RCC 7860 (cell line): ENCODE data around the gene SLC17A3.

Source experiments
- DNase-seq: peaks from one replicate; pipeline ENCODE4 v3.0.0-alpha.2; 2015; ENCODE audit warnings: low spot score
- FAIRE-seq: peaks from 2 replicates; lab custom pipeline; 2012; peaks lifted over from hg19 to GRCh38; lab: Jason Lieb, UNC

SLC17A3 gene, protein sequence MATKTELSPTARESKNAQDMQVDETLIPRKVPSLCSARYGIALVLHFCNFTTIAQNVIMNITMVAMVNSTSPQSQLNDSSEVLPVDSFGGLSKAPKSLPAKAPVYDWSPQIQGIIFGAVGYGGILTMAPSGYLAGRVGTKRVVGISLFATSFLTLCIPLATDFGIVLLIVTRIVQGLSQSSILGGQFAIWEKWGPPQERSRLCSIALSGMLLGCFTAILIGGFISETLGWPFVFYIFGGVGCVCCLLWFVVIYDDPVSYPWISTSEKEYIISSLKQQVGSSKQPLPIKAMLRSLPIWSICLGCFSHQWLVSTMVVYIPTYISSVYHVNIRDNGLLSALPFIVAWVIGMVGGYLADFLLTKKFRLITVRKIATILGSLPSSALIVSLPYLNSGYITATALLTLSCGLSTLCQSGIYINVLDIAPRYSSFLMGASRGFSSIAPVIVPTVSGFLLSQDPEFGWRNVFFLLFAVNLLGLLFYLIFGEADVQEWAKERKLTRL

GRCh38 chr6:25874118-25874517 is at the start of gene SLC17A3:
Gene SLC17A3 (minus strand): TSS chr6:25874243. CDS start chr6:25868387, 5,856 bp downstream.
- peak; percentile 92 for FAIRE-seq
- DNase-seq: peak; percentile 49

DNA sequence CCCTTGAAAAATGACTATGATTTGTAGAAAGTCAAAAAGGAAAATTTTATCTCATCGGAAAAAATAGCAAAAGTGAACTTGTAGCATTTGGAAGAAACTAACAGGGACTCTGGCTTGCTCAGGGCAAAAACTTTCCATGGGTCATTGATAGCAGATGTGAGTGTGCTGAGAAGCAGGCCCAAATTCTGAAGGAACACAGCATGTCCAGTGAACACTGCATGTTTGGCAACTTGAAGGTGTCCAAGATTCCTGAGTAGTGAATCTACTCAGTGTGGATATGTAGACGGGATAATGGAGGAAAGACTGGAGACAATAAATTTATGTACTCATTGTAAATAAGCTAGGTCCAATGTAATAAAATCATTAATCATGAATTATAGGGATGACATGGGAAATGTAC is 48.3 kb upstream of the SLC17A3 start:
- FAIRE-seq (no peak), DNase-seq (no peak)

DNA sequence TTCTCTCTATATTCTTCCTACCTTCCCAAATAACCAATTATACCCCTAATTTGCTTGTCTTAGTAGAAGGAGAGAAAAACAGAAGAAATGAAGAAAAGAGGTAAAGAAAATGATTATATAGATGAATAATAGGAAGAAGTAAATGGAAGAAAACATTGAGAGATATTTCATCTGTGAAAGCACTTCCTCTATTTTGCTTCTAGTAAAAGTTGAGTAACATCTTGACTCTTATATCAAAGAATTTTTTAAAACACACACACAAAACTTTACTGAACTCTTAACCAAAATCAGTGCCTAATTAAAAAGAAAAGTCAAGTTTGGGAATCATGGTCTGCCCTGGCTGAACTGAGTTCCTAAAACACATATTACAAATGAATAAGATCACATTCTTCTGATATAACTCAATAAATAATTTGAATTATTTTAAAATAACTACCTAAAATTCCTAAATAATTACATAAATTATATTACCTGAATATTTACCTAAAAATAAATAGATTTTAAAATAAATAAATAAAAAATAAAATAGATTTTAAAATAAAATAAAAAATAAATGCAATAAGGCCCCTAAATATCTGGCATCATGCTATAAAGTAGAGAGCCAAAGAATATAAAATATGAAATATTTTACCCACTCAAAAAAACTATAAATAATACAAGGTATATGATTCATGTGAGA is 47.6 kb upstream of the SLC17A3 start:
- FAIRE-seq: peak; percentile 76
- no peak for DNase-seq

GRCh38 chr6:25919657-25920056 is 45.6 kb upstream of the SLC17A3 start:
- FAIRE-seq (no peak), DNase-seq (no peak)

DNA sequence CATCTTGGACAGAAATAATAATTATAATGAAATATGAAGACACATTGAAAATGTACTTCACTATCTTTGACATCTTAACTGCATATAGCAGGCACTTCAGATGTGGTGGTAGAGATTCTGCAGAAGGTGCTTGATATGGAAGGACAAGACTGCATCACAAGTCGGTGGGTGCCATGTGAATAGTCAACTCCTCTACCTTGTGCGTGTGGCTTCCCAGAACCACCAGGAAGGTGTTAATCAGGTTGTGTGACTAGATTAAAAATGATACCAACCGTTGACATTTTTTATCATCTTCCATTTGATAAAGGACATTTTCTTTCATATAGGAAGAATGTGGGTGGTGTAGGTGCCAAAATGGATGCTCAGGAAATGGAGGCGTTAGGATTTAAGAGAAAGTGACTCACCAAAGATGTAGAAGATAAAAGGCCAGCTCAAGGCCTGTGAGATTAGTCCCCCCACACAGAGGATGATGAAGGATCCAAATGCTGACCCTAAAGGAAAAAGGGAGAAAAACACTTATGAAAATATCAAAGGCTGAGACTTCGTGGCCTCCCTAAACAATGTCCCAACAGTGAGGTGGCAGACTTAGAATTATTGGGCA is 44.1 kb upstream of the SLC17A3 start:
- no peak for FAIRE-seq
- no peak for DNase-seq

- DNase-seq: no peak
- FAIRE-seq: no peak
These were observed 42.9 kb upstream of the SLC17A3 start for GRCh38 chr6:25916789-25917490.

DNA sequence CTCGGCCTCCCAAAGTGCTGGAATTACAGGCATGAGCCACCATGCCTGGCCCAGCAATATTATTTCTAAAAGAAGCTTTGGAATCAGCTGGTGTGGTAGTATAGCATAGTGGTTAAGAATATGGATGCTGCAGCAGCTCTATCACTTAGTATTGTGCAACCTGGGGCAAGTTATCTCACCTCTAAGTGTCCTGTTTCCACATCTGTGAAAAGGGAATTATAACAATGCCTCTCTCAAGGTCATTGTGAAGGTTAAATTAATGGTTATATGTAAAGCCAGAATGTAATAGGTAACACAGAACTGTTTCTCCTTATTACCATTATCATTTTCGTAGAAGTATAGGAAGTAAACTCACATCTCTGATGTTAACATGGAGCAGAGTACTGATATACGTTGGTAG is 42.3 kb upstream of the SLC17A3 start:
- FAIRE-seq: no peak

GRCh38 chr6:25913741-25914140 is 39.7 kb upstream of the SLC17A3 start:
- FAIRE-seq (peak; percentile 18), DNase-seq (no peak)

More for the DNA sequence above, 42.3 kb upstream of the SLC17A3 start:
- DNase-seq: no peak

DNA sequence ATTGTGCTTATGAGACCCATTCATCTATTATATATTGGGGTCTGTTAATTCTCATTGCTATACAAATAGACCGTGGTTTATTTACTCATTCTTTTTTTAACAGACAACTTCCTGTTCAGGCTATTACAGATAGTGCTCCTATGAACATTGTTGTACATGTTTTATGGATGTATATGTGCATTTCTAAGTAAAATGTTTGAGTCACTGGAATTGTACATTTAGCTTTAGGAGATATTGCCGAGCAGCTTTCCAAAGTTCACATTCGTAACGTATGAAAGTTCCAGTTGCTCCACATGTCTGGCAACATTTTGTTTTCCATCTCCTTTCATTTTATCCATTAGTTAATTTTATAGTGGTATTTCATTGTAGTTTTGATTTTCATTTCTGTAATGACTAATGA is 37.3 kb upstream of the SLC17A3 start:
- DNase-seq (no peak), FAIRE-seq (no peak)

GRCh38 chr6:25907475-25908014 is 33.5 kb upstream of the SLC17A3 start:
- DNase-seq (no peak), FAIRE-seq (no peak)

DNA sequence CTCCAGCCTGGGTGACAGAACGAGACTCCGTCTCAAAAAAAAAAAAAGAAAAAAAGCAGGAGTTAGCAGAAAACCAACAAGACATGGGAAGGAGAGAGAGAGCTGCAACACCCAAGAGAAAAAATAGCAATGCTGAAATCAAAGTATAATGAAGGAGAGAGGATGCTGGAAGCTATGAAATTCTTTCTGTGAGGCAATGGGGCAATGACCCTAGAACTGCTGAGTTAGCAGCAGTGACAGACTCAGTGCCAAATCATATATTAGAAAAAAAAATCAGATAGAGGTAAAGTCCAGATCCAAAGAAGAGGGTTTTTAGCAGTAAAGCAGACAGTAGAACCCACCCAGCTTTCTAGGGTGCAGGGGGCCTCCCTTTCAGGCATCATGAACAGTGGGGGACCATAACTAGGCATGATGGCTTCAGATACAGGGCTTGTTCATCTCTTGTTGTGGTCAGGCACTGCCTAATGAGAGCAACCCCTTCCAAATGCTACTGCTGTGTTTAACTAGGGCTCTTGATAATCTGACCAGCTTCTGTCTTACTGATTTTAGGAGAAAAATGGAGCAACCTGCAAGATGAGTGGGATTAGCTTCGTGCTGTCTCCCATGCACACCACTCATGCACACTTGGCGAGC is 29.5 kb upstream of the SLC17A3 start:
- FAIRE-seq (no peak), DNase-seq (no peak)

DNA sequence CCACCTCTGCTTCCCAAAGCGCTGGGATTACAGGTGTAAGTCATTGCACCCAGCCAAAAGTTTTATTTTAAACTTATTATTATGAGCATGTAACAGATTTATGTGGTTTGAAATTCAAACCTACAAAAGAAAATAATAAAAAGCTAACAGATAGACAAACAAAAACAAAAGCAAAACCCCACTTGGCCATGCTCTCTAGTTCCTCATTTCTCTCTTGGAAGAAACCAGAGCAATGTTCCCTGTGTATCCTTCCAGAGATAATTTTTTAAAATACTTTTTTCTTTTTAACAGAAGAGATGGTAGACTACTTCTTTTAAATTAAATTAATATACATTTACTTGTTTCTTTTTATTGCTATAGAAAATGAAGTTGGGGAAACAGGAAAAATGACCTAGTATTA is 28.0 kb upstream of the SLC17A3 start:
- DNase-seq (no peak), FAIRE-seq (no peak)

DNA sequence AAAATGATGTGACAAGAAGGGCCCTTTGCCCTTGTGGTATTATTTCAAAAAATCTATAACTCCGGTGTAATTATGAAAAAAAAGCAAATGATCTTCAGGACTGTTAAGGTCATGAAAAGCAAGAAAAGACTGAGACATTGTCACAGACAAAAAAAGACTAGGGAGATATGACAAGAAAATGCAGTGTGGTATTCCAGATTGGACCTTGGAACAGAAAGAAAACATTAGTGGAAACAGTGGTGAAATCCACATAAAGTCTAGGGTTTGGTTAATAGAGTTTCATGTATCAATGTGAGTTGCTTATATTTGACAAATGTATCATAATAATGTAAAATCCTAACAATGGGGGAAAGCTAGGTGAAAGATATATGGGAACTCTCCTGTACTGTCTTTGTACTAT is 26.8 kb upstream of the SLC17A3 start:
- no peak for FAIRE-seq

GRCh38 chr6:25899580-25900408 is 25.8 kb upstream of the SLC17A3 start:
- FAIRE-seq (peak; percentile 95), DNase-seq (peak; percentile 82)

More for the DNA sequence above, 26.8 kb upstream of the SLC17A3 start:
- DNase-seq: no peak

- FAIRE-seq (peak; percentile 97), DNase-seq (peak; percentile 86)
These were observed 25.1 kb upstream of the SLC17A3 start for GRCh38 chr6:25899123-25899522.

DNA sequence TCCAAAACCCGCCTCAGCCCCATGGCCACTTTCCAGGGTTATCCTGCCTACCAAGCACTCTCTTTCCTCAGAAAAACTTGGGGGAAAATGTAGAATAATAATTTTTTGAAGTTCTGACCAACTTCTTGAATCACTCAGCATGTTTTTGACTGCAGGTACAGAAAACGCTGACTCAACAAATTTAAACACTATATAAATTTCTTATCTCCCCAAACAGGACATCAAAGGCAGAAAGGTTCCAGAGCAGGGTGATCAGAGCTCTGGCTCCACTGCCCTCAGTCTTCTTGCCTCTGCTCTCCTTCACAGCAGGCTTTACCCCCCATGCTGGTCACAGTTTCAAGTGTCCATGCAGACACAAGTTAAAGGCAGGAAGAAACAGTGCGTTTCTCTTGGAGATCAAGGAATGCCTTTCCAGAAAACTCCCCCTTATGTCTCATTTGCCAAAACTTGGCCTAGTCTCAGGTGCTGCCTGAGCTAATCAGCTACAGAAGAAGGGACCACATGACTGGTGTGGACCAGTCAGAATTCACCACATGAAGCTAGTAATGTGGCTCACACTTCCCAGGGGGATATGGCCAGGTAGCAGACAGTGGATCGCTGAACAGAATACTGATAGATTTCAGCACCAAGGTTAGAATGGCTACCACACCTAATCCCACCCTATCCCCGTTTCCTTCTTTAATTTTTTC is 24.4 kb upstream of the SLC17A3 start:
- DNase-seq (peak; percentile 49), FAIRE-seq (no peak)

GRCh38 chr6:25896252-25896651 is 22.2 kb upstream of the SLC17A3 start:
- DNase-seq (no peak), FAIRE-seq (no peak)

- DNase-seq: no peak
- FAIRE-seq: no peak
These were observed 21.7 kb upstream of the SLC17A3 start for GRCh38 chr6:25895771-25896170.

GRCh38 chr6:25893778-25894177 is 19.7 kb upstream of the SLC17A3 start:
- FAIRE-seq (no peak), DNase-seq (no peak)
